GM19468 (cell line): Measurements from ENCODE around the gene WDR43.
A peak's percentile ranks its signal among the peaks of the same experiment; 100 is the strongest.

Experiments
- ATAC-seq: cut with Tn5 transposase; IDR thresholded peaks from one replicate; pipeline ENCODE4 v1.9.1; 2021; ENCODE audit warnings: mild to moderate bottlenecking, moderate library complexity, moderate number of reproducible peaks; ENCODE audit not compliant: unreplicated experiment; ENCODE audit errors: extremely low read depth

The WDR43 gene, protein sequence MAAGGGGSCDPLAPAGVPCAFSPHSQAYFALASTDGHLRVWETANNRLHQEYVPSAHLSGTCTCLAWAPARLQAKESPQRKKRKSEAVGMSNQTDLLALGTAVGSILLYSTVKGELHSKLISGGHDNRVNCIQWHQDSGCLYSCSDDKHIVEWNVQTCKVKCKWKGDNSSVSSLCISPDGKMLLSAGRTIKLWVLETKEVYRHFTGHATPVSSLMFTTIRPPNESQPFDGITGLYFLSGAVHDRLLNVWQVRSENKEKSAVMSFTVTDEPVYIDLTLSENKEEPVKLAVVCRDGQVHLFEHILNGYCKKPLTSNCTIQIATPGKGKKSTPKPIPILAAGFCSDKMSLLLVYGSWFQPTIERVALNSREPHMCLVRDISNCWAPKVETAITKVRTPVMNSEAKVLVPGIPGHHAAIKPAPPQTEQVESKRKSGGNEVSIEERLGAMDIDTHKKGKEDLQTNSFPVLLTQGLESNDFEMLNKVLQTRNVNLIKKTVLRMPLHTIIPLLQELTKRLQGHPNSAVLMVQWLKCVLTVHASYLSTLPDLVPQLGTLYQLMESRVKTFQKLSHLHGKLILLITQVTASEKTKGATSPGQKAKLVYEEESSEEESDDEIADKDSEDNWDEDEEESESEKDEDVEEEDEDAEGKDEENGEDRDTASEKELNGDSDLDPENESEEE

DNA sequence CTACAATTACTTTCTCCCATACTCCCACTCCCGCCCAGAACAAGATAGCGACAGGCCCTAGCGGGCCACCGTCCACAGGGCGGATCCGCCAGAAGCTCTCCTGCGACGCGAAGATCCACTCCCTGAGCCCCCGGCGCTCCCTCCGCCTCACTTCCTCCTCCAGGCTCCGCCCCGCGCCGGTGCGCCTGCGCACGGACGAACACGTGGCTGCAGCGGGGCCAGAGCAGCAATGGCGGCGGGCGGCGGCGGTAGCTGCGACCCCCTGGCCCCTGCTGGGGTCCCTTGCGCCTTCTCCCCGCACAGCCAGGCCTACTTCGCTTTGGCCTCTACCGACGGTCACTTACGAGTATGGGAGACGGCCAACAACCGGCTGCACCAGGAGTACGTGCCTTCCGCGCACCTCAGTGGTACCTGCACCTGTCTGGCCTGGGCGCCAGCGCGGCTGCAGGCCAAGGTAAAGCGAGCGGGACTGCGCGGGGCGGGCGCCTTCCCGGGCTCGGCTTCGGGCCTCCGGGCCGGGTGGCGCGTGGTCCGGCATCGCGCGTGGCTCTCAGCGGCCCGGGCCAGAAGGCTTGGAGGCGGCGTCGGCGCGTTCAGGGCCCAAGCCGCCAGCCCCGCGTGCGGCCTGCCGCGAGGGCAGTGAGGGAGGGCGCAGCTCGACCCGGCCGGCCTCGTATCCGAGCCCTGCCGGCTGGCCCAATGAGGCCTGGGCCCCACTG lies at the start of gene WDR43:
Gene WDR43 (plus strand): TSS at position 198 of the 719 bp plus-strand sequence. CDS start 32 bp downstream, at position 230.
- peak; percentile 62 for ATAC-seq

DNA sequence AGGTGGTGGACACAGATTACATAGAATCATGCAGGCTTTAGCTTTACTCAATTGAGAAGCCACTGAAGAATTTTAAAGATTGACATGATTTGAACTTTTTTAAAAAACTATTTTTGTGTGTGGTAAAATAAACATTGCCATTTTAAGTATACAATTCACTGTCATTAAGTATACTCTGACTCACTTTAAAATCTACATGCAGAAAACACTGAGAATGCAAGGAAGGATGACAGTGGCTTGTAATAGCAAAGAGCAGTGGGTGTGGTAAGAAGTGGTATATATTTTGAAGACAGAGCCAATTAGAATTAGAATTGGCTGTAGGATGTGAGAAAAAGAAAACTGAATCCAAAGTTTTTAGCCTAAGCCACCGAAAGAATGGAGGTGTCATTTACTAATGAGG lies 39.3 kb upstream of the WDR43 start:
- ATAC-seq = no peak

DNA sequence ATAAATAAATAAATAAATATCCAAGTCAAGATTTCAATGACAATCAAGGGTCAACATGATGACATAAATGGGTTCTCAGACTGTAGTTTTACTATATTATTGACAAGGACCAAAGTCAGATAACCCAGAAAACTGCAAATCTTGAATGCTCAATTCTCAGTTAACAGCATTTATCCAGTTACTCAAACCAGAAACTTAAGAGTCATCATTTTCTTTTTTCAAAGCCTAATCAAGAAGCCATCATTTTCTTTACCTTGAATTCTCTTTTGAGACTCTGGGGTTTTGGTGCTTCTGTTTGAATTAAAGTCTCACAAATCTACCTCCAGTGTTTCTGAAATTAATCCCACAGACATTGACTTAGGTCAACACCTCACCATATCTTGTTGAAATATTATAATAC lies 38.5 kb upstream of the WDR43 start:
- no peak for ATAC-seq

DNA sequence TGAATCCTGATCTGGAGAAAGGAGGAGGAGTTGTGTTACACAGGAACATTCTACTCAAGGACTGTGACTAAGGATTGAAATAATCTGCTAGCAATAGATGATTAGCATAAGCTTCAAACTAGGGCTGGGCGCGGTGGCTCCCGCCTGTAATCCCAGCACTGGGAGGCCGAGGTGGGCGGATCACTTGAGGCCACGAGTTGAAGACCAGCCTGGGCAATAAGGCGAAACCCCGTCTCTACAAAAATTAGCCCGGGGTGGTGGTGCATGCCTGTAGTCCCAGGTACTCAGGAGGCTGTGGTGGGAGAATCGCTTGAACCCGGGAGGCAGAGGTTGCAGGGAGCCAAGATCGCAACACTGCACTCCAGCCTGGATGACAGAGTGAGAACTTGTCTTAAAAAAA lies 25.9 kb upstream of the WDR43 start:
- no peak for ATAC-seq

DNA sequence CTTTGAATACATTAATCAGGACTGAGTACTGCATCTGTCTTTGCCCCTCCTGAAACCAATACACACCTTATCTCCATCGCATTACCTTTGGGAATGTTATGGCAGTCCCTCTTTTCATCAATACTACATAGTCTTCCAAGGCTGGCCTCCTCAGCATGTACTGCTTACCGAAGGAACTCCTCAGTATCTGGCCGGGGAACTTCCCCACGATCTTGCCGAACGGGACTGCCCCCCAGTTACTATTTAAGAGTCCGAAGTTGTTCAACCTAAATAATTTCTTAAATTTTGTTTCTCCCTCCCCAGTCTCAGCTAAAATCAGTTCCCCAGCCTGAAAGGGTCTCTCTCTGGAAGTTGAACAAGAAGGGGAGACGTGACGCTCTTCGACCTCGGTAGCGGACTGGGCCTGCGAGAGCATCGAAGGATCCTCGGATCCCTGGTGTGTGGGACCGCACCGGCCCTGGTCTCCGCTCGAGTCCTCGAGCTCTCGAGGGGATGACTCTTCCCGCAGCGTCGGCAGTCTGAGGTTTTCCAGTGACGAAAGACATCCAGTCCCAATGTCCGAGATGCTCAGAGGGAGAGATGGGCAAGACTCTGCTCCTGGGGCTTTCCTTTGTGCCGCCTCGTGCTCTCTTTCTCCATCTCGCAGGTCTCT lies 24.8 kb upstream of the WDR43 start:
- ATAC-seq = no peak

DNA sequence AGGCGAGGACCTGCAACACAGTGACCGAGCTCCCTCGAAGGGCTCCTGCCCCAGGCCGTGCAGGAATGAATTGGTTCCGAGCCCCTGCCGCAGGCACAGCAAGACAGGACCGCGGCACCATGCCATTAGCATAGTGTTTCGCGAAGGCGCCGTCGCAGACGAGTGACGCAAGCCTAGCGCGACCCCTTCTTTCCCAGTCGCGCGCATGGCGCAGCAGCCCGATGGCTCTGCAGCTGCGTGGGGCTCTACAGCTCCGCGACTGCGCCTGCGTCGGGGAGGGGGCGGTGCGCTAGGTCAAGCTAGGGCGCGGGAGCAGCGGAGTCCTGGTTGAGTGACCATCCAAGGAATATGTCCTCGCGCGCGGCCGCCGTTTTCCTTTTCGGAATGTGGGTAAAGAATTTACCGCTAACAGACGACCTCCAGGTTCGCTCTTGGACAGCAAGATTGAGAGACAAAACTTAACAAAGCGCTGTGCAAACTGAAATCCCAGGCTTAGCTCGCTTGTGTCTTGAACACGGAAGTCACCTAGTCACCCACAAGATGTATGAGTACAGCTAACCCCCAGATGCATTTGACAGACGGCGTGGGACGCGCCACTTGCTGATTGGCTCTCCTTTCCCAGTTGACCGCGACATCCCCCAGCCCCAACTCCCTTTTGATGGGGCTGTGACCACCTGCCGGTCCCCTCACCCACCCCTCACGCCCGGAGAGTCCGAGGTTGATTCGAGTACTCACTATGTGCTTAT lies 24.1 kb upstream of the WDR43 start, which contains the start of gene TRMT61B:
Gene TRMT61B (minus strand): TSS at position 164 of the 746 bp plus-strand sequence. CDS start 32 bp downstream, at position 132.
- peak; percentile 89 for ATAC-seq

DNA sequence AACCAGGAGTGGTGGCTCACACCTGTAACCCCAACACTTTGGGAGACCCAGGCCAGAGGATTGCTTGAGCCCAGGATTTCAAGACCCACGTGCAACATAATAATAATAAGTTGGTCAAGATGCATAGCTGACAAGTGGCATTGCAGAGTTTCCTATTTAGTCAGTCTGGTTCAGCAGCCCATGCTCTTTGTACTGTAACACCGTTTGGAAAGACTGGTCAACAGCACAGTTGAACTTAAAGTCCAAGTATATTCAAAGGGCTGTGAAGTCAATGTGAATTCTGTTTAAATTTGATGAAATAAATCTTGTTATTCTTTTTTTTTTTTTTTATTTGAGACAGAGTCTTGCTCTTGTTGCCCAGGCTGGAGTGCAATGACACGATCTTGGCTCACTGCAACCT lies 22.8 kb upstream of the WDR43 start:
- no peak for ATAC-seq

DNA sequence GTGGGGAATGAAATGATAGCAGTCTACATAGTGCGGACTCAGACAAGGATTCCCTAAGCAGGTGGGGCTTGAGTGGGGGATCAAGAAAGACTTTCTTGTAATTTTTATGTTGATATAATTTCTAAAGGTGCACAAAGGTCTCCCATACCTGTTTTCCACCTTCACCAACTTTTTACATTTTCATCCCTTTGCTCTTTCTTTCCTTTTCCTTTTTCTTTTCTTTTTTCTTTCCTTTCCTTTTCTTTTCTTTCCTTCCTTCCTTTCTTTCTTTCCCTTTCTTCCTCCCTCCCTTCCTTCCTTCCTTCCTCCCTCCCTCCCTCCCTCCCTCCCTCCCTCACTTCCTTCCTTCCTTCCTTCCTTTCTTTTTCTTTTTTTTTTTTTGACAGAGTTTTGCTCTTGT lies 14.3 kb upstream of the WDR43 start:
- no peak for ATAC-seq

DNA sequence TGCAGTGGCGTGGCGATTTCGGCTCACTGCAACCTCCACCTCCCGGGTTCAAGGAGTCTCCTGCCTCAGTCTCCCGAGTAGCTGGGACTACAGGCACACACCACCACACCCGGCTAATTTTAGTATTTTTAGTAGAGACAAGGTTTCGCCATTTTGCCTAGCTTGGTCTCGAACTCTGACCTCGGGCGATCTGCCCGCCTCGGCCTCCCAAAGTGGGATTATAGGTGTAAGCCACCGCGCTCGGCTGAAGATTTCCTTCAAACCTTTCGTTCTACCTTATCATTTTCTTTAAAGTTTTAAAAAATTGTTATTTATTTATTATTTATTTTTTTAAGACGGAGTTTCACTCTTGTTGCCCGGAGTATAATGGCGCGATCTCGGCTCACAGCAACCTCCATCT lies 979 bp upstream of the WDR43 start:
- ATAC-seq = no peak

DNA sequence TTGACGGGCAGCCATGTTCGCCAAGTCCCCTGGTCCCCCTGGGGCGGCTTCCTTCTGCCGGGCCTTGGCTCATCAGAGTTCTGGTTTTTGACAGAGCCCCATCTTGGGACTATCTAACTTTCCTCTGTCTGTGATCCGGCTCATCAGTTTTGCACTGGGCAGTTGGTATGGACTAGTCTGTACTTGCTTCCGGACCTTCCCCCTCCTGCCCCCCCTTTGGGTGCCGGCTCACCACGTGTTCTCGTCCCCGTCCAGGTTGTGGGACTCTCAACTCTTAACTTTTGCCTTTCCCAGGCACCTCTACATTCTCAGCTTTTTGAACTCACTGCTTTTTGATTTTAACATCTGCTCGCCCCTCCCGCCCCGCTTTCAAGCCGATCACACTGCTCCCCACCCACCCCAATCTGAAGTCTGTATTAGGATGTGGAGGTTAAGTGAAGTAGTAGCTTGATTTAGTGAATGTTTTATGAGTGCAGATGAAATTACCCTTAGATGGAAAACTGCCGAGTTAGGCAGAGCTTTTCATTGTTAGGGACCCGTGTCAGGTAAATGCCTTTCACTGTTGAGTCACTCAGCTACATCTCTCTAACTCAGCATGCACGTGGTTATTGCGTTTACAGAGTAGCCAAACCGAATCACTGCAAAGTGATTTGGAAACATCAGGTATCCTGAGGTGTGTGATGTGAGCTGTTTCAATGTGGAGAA lies 874 bp downstream of the WDR43 start:
- ATAC-seq = no peak

DNA sequence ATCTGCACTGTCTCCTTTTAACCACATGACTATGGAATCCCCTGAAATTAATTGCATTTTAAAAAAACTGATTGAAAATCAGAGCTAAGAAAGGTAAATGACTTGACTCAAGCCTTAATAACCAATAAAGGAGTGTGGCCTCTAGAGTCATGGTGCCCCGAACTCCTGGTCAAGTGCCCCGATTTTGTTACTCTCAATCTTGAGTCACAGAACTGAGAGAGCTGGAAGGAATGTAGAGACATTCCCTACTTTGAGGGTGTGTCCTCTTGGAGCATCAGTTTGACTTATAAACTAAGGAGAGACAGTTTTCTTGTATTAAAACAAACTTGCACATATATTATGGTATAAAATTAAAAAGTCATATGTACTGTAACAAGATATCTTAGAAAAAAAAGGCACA lies 2.4 kb downstream of the WDR43 start:
- ATAC-seq = no peak

DNA sequence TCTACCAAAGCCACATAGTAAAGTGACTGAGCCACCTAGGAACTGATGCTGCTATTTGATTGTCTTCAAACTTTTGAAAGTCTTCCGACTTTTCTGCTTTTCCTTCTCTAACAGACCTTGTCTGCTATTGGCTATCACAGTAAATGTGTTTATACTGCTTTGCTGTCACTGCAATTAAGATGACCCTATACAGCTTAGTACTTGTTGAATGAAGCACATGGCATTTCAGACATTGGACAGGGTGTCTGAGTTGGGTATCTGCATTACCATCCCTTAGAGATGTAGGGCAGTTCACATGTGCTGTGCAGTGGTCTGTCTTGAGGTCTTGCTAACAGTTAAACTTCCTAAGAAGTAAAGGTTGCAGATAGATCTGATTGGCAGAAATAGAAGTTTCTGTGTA lies 3.6 kb downstream of the WDR43 start:
- no peak for ATAC-seq

DNA sequence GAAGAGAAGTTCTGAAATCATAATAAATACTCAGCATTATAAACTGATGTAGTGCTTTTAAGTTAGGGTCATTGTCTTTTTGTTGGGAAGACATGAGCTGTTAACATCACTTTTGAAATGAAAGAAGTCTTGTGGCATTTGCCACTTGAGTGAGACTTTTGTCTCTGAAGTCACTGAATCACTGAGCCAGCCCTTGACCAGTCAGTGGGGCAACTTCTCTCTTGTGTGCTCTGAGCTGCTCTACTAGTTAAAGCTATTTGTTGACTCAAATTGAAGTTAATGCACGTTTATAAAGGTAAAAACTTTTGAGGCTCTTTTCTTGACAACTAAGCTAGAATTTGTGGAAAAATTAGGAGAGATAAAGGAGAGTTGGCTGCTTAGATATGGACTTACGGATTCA lies 6.7 kb downstream of the WDR43 start:
- ATAC-seq = no peak

DNA sequence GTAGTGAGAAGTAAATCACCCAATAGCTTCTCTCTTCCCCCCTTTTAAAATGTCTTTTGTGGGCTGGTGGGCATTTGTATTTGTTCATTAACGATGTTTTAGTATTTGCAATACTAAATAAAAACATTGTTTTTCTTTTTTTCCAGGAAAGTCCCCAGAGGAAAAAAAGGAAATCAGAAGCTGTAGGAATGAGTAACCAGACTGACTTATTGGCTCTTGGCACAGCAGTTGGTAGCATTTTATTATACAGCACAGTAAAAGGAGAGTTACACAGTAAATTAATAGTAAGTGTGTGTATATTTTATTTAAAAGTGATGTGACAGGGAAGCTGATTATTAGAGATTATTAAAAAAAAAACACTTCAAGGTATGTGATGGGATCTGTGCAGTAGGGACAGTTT lies 7.4 kb downstream of the WDR43 start:
- no peak for ATAC-seq

DNA sequence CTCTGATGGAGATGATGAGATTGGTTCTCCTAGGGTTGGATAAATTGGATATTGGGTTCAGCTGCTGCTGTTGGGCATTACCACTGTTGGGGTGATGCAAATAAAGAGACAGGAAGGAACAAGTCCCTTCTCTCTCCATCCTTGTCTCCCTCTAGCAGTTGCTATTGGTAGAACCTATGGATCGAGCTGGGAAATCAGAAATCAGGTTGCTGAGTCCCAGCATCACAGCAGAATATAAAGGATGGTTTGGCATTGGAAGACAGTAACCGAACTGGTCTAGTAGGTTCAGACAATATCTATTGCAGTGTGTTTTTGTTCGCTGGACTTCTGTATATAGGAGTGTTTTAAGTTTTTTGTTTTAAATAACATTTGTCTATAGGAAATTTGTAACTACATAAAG lies 8.1 kb downstream of the WDR43 start:
- no peak for ATAC-seq

DNA sequence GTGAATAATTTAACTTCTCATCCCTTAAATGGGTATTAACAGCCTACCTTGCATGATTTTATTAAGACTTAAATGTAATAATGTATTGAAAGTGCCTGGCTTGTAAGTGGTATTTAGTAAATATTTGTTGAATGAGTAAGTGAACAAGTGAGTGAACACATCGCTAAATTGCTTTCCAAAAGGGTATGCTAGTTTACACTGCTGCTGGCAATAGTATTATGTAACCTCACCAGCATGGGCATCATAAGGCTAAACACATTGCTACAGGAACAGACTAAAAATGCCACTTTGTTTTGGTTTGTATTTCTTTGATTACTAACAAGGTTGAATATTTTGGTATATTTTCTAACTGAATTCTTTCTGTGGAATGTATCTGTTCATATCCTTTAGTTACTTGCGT lies 9.8 kb downstream of the WDR43 start:
- ATAC-seq = no peak

DNA sequence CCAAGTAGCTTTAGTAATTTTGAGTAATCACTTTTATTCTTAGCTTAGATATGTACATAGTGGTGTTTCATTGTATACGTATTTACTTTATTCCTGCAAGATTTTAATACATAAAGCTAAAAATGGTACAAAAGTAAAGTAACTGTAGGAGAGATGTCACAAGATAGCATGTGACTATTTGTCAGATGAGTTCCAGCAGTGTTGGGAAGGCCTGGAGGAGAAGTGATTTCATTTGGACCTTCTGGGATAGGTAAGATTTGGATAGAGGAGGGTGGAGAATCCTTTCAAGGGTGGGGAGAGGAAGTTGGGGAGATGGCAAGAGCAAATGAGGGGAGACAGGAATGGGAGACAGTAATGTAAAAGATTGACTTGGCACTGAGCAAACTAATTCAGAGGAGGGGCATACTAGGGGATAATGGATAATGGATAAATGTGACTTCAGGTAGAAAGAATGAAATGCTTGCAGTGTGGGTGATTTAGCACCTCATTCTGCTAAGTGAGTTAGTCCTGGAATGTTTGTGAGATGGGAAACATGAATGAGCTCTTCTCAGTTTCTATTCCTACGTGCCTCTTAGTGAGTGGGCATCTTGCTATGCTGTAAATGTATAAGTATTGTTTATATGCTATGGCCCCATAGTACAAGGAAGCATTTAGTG lies 10.5 kb downstream of the WDR43 start:
- ATAC-seq = no peak

DNA sequence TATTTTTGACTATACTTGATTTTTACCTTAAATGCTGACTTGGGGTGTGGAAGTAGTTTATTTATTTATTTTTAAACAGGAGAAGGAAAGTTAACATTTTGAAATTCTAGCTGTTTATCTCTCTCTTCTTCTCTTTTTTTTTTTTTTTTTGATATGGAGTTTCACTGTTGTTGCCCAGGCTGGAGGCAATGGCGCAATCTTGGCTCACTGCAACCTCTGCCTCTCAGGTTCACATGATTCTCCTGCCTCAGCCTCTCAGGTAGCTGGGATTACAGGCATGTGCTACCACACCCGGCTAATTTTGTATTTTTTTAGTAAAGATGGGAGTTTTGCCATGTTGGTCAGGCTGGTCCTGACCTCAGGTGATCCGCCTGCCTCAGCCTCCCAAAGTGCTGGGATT lies 11.1 kb downstream of the WDR43 start:
- no peak for ATAC-seq

DNA sequence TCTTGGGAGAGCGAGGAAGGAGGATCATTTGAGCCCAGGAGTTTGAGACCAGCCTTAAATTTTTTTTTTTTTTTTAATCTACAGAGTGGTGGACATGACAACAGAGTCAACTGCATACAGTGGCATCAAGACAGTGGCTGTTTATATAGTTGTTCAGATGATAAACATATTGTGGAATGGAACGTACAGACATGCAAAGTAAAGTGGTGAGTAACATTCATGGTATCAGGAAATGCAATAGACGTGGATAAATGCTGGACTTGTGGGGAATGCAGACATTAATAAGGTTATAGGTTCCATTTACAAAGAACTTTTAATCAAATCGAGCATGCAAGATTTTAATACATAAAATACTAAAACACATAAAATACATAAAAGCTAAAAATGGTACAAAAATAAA lies 11.9 kb downstream of the WDR43 start:
- ATAC-seq = no peak
